ENCODE results near the gene GALNT11. TPM values are rescaled to one million over a fixed set of nuclear protein-coding genes. Genes with fewer than 3 reads are reported as not detected.

Gene GALNT11
- total RNA-seq, 4 donors from 2014 or later = 46.8 to 60.2 (median 51.8) TPM

GRCh38 chr7:152127229-152127628, 101.8 kb downstream of the GALNT11 start:
- Histone ChIP-seq H3K4me3 (no peak overlapping the region), H3K9me3 (peaks cover 0 to 12% (median 0%) of the 10 kb centered on the region in 3 donors), H3K27ac (no peak overlapping the region), H3K4me1 (no peaks in the 10 kb centered on the region), H3K36me3 (peaks cover 0 to 82% of the 10 kb centered on the region in 2 donors), H3K27me3 (no peaks in the 10 kb centered on the region)
- no peak for ATAC-seq
- 82% methylated on average over 5 of the region's 19 CpGs; no CpG with 5 or more reads in 1 of the 2 donors for WGBS, 2 donors (ENCODE audit: low coverage in 1 of 2)
- no peak for TF ChIP-seq POLR2A (IDR thresholded peaks at IDR 0.05)
- TF ChIP-seq POLR2AphosphoS5 (IDR thresholded peaks at IDR 0.05) = no peak
- TF ChIP-seq EP300 (IDR thresholded peaks at IDR 0.05) = no peak
- TF ChIP-seq CTCF (IDR thresholded peaks at IDR 0.05) = no peak

- 94% methylated on average over 3 of the region's 20 CpGs; no CpG with 5 or more reads in 1 of the 2 donors for WGBS, 2 donors (ENCODE audit: low coverage in 1 of 2)
- H3K4me1 ChIP-seq = no peaks in the 10 kb centered on the region
- no peak for TF ChIP-seq POLR2A (IDR thresholded peaks at IDR 0.05)
- no peak for TF ChIP-seq CTCF (IDR thresholded peaks at IDR 0.05)
- TF ChIP-seq EP300 (IDR thresholded peaks at IDR 0.05) = no peak
- no peak for TF ChIP-seq POLR2AphosphoS5 (IDR thresholded peaks at IDR 0.05)
- H3K27me3 ChIP-seq = no peaks in the 10 kb centered on the region
- peaks cover 0 to 12% (median 0%) of the 10 kb centered on the region in 3 donors for H3K9me3 ChIP-seq
- H3K27ac ChIP-seq = no peak overlapping the region
- H3K36me3 ChIP-seq = peaks cover 0 to 83% of the 10 kb centered on the region in 2 donors
- ATAC-seq = no peak
- H3K4me3 ChIP-seq = no peak overlapping the region
Measured at GRCh38 chr7:152128252-152128651, 102.8 kb downstream of the GALNT11 start.

DNA sequence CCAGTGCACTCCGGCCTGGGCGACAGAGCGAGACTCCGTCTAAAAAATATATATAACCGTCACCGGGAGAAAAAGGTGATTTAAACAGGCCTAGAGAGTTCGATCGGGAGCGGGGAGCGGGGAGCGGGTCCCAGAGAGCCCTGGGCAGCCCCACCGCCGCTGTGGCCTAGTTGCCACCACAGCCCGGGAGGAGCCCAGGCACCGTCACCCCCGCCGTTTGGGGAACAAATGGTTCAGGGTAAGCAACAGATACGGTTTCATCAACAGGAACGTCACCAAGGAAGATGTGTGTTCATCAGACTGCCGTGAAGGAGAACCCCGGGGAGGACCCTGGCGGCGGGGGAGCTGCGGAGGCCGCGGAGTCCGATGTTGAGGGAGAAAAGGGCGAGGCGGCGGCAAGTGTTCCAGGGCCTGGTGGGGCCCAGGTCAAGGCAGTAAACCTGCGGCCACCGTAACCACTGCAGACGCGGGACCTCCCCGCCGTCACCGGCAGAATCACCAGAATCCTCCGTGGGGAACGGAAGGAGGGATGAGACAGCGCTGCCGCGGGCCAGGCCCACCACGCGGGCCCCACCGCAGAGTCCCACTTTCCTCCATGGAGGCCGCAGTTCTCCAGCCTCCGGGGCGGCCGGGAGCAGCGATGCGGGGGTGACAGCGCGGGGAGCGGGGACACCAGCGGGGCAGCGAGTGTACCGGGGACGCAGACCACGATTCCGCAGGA, 103.4 kb downstream of the GALNT11 start:
- H3K4me1 ChIP-seq = no peaks in the 10 kb centered on the region
- no peak for TF ChIP-seq CTCF (IDR thresholded peaks at IDR 0.05)
- TF ChIP-seq EP300 (IDR thresholded peaks at IDR 0.05) = no peak
- TF ChIP-seq POLR2AphosphoS5 (IDR thresholded peaks at IDR 0.05) = no peak
- no peak for TF ChIP-seq POLR2A (IDR thresholded peaks at IDR 0.05)
- H3K27ac ChIP-seq = no peak overlapping the region
- no peak overlapping the region for H3K4me3 ChIP-seq
- no peaks in the 10 kb centered on the region for H3K27me3 ChIP-seq
- 96 to 100% methylated on average over 3 to 26 of the region's 60 CpGs for WGBS, 2 donors (ENCODE audit: low coverage in 1 of 2)
- H3K36me3 ChIP-seq = peaks cover 0 to 85% of the 10 kb centered on the region in 2 donors
- H3K9me3 ChIP-seq = peaks cover 0 to 12% (median 0%) of the 10 kb centered on the region in 3 donors
- no peak for ATAC-seq

DNA sequence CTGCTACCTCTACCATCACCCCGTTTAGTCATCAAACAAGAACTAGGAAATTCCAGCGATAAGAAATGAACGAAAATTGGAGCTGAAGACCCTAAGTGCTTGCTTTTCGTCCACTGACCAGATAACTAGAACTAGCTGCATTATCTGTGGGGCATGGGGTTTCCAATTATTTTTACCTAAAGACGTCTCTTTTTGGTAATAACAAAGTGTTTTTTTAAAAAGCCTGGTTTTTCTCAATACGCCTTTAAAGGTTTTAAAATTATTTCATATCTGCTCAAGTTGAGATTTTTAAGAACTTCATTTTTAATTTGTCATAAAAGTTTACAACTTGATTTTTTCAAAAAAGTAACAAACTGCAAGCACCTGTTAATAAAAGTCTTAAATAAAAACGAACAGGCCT, 104.2 kb downstream of the GALNT11 start:
- WGBS, 2 donors (ENCODE audit: low coverage in 1 of 2) = 86 to 88% methylated on average over 6 to 7 of the region's 7 CpGs
- no peaks in the 10 kb centered on the region for H3K4me1 ChIP-seq
- H3K27me3 ChIP-seq = no peaks in the 10 kb centered on the region
- no peak overlapping the region for H3K27ac ChIP-seq
- H3K36me3 ChIP-seq = peaks cover 0 to 80% of the 10 kb centered on the region in 2 donors
- H3K4me3 ChIP-seq = no peak overlapping the region
- H3K9me3 ChIP-seq = peaks cover 0 to 5% (median 0%) of the 10 kb centered on the region in 3 donors
- no peak for TF ChIP-seq EP300 (IDR thresholded peaks at IDR 0.05)
- no peak for TF ChIP-seq POLR2AphosphoS5 (IDR thresholded peaks at IDR 0.05)
- no peak for TF ChIP-seq POLR2A (IDR thresholded peaks at IDR 0.05)
- TF ChIP-seq CTCF (IDR thresholded peaks at IDR 0.05) = no peak
- ATAC-seq = no peak

Data from gastroesophageal sphincter (tissue), 4 donors.